Neural crest cell (in vitro differentiated cells): ENCODE measurements around the gene HTR3E. TPM values are rescaled to one million over a fixed set of nuclear protein-coding genes. Genes with fewer than 3 reads are reported as not detected.
"Not testable (repeated sequence)": the region's sequence is repeated elsewhere in the genome, so short reads cannot be mapped to it uniquely, and the experiment has no call there.

Source experiments
- DNase-seq: peaks from one replicate; pipeline ENCODE4 v3.0.0; 2021; ENCODE audit warnings: low read depth, mixed read lengths, low spot score
- H3K27ac Mint-ChIP-seq: one replicate; pipeline ENCODE4 v1.8.0; 2021; ENCODE audit warnings: mild to moderate bottlenecking, mixed read lengths; ENCODE audit not compliant: unreplicated experiment
- H3K27me3 Mint-ChIP-seq: 2 replicates; pipeline ENCODE4 v1.8.0; 2021; ENCODE audit warnings: low read depth, mild to moderate bottlenecking, mixed read lengths
- H3K36me3 Mint-ChIP-seq: 2 replicates; pipeline ENCODE4 v1.8.0; 2021; ENCODE audit warnings: low read depth, mild to moderate bottlenecking, mixed read lengths
- H3K4me1 Mint-ChIP-seq: 2 replicates; pipeline ENCODE4 v1.8.0; 2021; ENCODE audit warnings: mixed read lengths
- H3K4me3 Mint-ChIP-seq: one replicate; pipeline ENCODE4 v1.8.0; 2021; ENCODE audit warnings: mild to moderate bottlenecking, mixed read lengths
- H3K9me3 Mint-ChIP-seq: 2 replicates; pipeline ENCODE4 v1.8.0; 2021; ENCODE audit warnings: mixed read lengths
- CTCF ChIP-seq: fragments of 200-600 bp; sonication (generic); conservative IDR thresholded peaks from 2 replicates; pipeline ENCODE4 v1.5.0; 2021; ENCODE audit warnings: antibody characterized with exemption, mild to moderate bottlenecking
- total RNA-seq: library from RNA; stranded (reverse); gene quantifications from 2 replicates; pipeline ENCODE4 v1.2.1, GENCODE V29; 2021

The HTR3E gene
- total RNA-seq, 1 donor from 2014 or later = not detected

- H3K36me3 Mint-ChIP-seq = no peaks in the 10 kb centered on the region
- H3K27ac Mint-ChIP-seq = no peak overlapping the region
- H3K4me3 Mint-ChIP-seq = no peak overlapping the region
- no peak for TF ChIP-seq CTCF
- H3K9me3 Mint-ChIP-seq = no peaks in the 10 kb centered on the region
- H3K27me3 Mint-ChIP-seq = no peaks in the 10 kb centered on the region
- no peak for DNase-seq
- no peaks in the 10 kb centered on the region for H3K4me1 Mint-ChIP-seq
These were observed 48.9 kb downstream of the HTR3E start for GRCh38 chr3:184145751-184146270.

- Mint-ChIP-seq H3K9me3 (no peaks in the 10 kb centered on the region), H3K27ac (no peak overlapping the region), H3K36me3 (no peaks in the 10 kb centered on the region), H3K4me1 (peaks cover 6% of the 10 kb centered on the region), H3K27me3 (no peaks in the 10 kb centered on the region), H3K4me3 (no peak overlapping the region)
- no peak for DNase-seq
- TF ChIP-seq CTCF = no peak
These were observed 51.2 kb downstream of the HTR3E start for GRCh38 chr3:184148076-184148475.

- no peak overlapping the region for H3K4me3 Mint-ChIP-seq
- H3K36me3 Mint-ChIP-seq = no peaks in the 10 kb centered on the region
- no peak overlapping the region for H3K27ac Mint-ChIP-seq
- peaks cover 15% of the 10 kb centered on the region for H3K4me1 Mint-ChIP-seq
- no peak for TF ChIP-seq CTCF
- no peak for DNase-seq
- H3K27me3 Mint-ChIP-seq = no peaks in the 10 kb centered on the region
- H3K9me3 Mint-ChIP-seq = no peaks in the 10 kb centered on the region
These were observed 52.3 kb downstream of the HTR3E start for GRCh38 chr3:184149123-184149522.

GRCh38 chr3:184149770-184150169 lies 52.9 kb downstream of the HTR3E start:
- Mint-ChIP-seq H3K4me3 (peak overlapping the region; percentile 72), H3K4me1 (peaks cover 21% of the 10 kb centered on the region)
- not testable (repeated sequence) for H3K27me3 Mint-ChIP-seq, H3K27ac Mint-ChIP-seq, H3K9me3 Mint-ChIP-seq, DNase-seq, H3K36me3 Mint-ChIP-seq

- Mint-ChIP-seq H3K27ac (peak within 1 kb of the TSS; percentile 96), H3K27me3 (no peaks in the 10 kb centered on the region), H3K4me3 (peak within 1 kb of the TSS; percentile 93), H3K9me3 (no peaks in the 10 kb centered on the region), H3K4me1 (peaks cover 42% of the 10 kb centered on the region), H3K36me3 (no peaks in the 10 kb centered on the region)
- TF ChIP-seq CTCF = no peak
- DNase-seq = peak; percentile 41
These were observed 58.2 kb downstream of the HTR3E start, which contains the start of gene DVL3 for GRCh38 chr3:184154885-184155643. Gene DVL3 (plus strand): TSS chr3:184155377. CDS start chr3:184155636, 259 bp downstream.
